Chondrocyte (in vitro differentiated cells): ENCODE measurements around the gene BEST4. TPM values are rescaled to one million over a fixed set of nuclear protein-coding genes. Genes with fewer than 3 reads are reported as not detected.

Experiments used
- DNase-seq: peaks from one replicate; pipeline ENCODE4 v3.0.0; 2021; ENCODE audit warnings: mixed read lengths, low spot score
- H3K27ac Mint-ChIP-seq: one replicate; pipeline ENCODE4 v1.8.0; 2021; ENCODE audit warnings: mild to moderate bottlenecking, moderate library complexity, mixed read lengths; ENCODE audit not compliant: unreplicated experiment
- H3K27me3 Mint-ChIP-seq: 2 replicates; pipeline ENCODE4 v1.8.0; 2021; ENCODE audit warnings: low read depth, mixed read lengths
- H3K36me3 Mint-ChIP-seq: 2 replicates; pipeline ENCODE4 v1.8.0; 2021; ENCODE audit warnings: low read depth, mixed read lengths
- H3K4me1 Mint-ChIP-seq: 2 replicates; pipeline ENCODE4 v1.8.0; 2021; ENCODE audit warnings: low read depth, mild to moderate bottlenecking, mixed read lengths
- H3K4me3 Mint-ChIP-seq: one replicate; pipeline ENCODE4 v1.8.0; 2021; ENCODE audit warnings: mild to moderate bottlenecking, moderate library complexity, mixed read lengths; ENCODE audit not compliant: unreplicated experiment
- H3K9me3 Mint-ChIP-seq: 2 replicates; pipeline ENCODE4 v1.8.0; 2021; ENCODE audit warnings: low read depth, mixed read lengths
- CTCF ChIP-seq: fragments of 200-600 bp; sonication (generic); IDR thresholded peaks from 2 replicates; pipeline ENCODE4 v1.5.0; 2021; ENCODE audit warnings: antibody characterized with exemption, mild to moderate bottlenecking, moderate library complexity
- total RNA-seq: library from RNA; stranded (reverse); gene quantifications from 3 replicates; pipeline ENCODE4 v1.2.1, GENCODE V29; 2021

Gene BEST4
- total RNA-seq, 1 donor from 2014 or later = 0.37 TPM

GRCh38 chr1:44760876-44761275 is 27.1 kb downstream of the BEST4 start:
- no peak for TF ChIP-seq CTCF
- no peaks in the 10 kb centered on the region for H3K4me1 Mint-ChIP-seq
- peaks cover 6% of the 10 kb centered on the region for H3K36me3 Mint-ChIP-seq
- no peak overlapping the region for H3K4me3 Mint-ChIP-seq
- H3K27ac Mint-ChIP-seq = no peak overlapping the region
- H3K27me3 Mint-ChIP-seq = no peaks in the 10 kb centered on the region
- DNase-seq = no peak
- no peaks in the 10 kb centered on the region for H3K9me3 Mint-ChIP-seq

GRCh38 chr1:44759077-44759476 is 28.9 kb downstream of the BEST4 start:
- no peak for DNase-seq
- Mint-ChIP-seq H3K4me1 (no peaks in the 10 kb centered on the region), H3K36me3 (peaks cover 6% of the 10 kb centered on the region), H3K9me3 (no peaks in the 10 kb centered on the region), H3K27ac (no peak overlapping the region), H3K4me3 (no peak overlapping the region), H3K27me3 (no peaks in the 10 kb centered on the region)
- TF ChIP-seq CTCF = no peak

- no peaks in the 10 kb centered on the region for H3K9me3 Mint-ChIP-seq
- H3K4me3 Mint-ChIP-seq = no peak overlapping the region
- no peaks in the 10 kb centered on the region for H3K4me1 Mint-ChIP-seq
- H3K27ac Mint-ChIP-seq = no peak overlapping the region
- peaks cover 3% of the 10 kb centered on the region for H3K36me3 Mint-ChIP-seq
- no peak for DNase-seq
- H3K27me3 Mint-ChIP-seq = no peaks in the 10 kb centered on the region
- no peak for TF ChIP-seq CTCF
Measured at GRCh38 chr1:44757420-44757819, 30.6 kb downstream of the BEST4 start.

GRCh38 chr1:44747878-44748277 is 40.1 kb downstream of the BEST4 start:
- Mint-ChIP-seq H3K36me3 (no peaks in the 10 kb centered on the region), H3K27me3 (no peaks in the 10 kb centered on the region), H3K9me3 (no peaks in the 10 kb centered on the region), H3K4me3 (no peak overlapping the region), H3K4me1 (no peaks in the 10 kb centered on the region), H3K27ac (no peak overlapping the region)
- DNase-seq = no peak
- no peak for TF ChIP-seq CTCF

GRCh38 chr1:44743211-44743610 is 44.8 kb downstream of the BEST4 start:
- DNase-seq = no peak
- no peak overlapping the region for H3K27ac Mint-ChIP-seq
- TF ChIP-seq CTCF = no peak
- H3K4me3 Mint-ChIP-seq = no peak overlapping the region
- H3K36me3 Mint-ChIP-seq = no peaks in the 10 kb centered on the region
- H3K4me1 Mint-ChIP-seq = peaks cover 15% of the 10 kb centered on the region
- H3K27me3 Mint-ChIP-seq = no peaks in the 10 kb centered on the region
- H3K9me3 Mint-ChIP-seq = no peaks in the 10 kb centered on the region
